ENCODE data around the gene S100Z. TPM values are rescaled to one million over a fixed set of nuclear protein-coding genes. Genes with fewer than 3 reads are reported as not detected.
"Not testable (repeated sequence)": the region's sequence is repeated elsewhere in the genome, so short reads cannot be mapped to it uniquely, and the experiment has no call there.

Gene S100Z
- total RNA-seq, 1 donor from 2014 or later = 0.80 TPM

DNA sequence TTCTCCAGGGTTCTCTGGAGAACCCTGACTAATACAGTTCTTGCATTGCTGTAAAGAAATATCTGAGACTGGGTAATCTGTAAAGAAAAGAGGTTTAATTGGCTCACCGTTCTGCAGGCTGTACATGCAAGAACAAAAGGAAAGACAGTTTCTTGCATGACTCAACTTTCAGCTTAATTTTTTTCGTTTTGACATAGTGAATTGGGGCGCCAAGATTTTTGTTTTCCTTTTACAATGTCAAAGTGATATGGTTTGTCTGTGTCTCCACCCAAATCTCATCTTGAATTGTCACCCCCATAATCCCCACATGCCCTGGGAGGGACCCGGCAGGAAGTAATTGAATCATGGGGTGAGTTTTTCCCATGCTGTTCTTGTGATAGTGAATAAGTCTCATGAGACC, 91.2 kb downstream of the S100Z start:
- H3K36me3 Mint-ChIP-seq = no peaks in the 10 kb centered on the region
- H3K9me3 Mint-ChIP-seq = peaks cover 9% of the 10 kb centered on the region
- H3K4me1 Mint-ChIP-seq = peaks cover 15% of the 10 kb centered on the region
- H3K4me3 Mint-ChIP-seq = no peak overlapping the region
- TF ChIP-seq, protein P1, sequence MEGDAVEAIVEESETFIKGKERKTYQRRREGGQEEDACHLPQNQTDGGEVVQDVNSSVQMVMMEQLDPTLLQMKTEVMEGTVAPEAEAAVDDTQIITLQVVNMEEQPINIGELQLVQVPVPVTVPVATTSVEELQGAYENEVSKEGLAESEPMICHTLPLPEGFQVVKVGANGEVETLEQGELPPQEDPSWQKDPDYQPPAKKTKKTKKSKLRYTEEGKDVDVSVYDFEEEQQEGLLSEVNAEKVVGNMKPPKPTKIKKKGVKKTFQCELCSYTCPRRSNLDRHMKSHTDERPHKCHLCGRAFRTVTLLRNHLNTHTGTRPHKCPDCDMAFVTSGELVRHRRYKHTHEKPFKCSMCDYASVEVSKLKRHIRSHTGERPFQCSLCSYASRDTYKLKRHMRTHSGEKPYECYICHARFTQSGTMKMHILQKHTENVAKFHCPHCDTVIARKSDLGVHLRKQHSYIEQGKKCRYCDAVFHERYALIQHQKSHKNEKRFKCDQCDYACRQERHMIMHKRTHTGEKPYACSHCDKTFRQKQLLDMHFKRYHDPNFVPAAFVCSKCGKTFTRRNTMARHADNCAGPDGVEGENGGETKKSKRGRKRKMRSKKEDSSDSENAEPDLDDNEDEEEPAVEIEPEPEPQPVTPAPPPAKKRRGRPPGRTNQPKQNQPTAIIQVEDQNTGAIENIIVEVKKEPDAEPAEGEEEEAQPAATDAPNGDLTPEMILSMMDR (IDR thresholded peaks at IDR 0.05; ENCODE audit: unreplicated experiment) = no peak
- no peaks in the 10 kb centered on the region for H3K27me3 Mint-ChIP-seq (ENCODE audit: low read depth)
- no peak overlapping the region for H3K27ac Mint-ChIP-seq
- DNase-seq (ENCODE audit: low spot score in 2 of 2, unreplicated experiment in 2 of 2) = no peak

DNA sequence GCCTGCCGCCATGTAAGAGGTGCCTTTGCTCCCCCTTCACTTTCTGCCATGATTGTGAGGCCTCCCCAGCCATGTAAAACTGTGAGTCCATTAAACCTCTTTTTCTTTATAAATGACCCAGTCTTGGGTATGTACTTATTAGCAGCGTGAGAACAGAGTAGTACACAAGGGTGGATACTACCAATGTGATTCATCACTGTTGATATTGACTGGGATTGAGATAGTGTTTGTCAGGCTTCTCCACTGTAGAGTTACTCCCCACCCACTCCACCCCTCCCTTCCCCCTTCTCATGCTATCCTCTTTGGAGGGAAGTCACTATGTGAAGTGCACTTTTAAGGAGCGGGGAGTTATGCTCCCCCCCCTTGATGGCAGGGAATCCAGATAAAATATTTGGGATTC, 91.6 kb downstream of the S100Z start:
- Mint-ChIP-seq H3K4me3 (no peak overlapping the region), H3K36me3 (no peaks in the 10 kb centered on the region), H3K27me3 (ENCODE audit: low read depth) (no peaks in the 10 kb centered on the region), H3K9me3 (peaks cover 9% of the 10 kb centered on the region), H3K4me1 (peaks cover 18% of the 10 kb centered on the region), H3K27ac (no peak overlapping the region)
- TF ChIP-seq, protein P1 (IDR thresholded peaks at IDR 0.05; ENCODE audit: unreplicated experiment) = no peak
- DNase-seq (ENCODE audit: low spot score in 2 of 2, unreplicated experiment in 2 of 2) = no peak

DNA sequence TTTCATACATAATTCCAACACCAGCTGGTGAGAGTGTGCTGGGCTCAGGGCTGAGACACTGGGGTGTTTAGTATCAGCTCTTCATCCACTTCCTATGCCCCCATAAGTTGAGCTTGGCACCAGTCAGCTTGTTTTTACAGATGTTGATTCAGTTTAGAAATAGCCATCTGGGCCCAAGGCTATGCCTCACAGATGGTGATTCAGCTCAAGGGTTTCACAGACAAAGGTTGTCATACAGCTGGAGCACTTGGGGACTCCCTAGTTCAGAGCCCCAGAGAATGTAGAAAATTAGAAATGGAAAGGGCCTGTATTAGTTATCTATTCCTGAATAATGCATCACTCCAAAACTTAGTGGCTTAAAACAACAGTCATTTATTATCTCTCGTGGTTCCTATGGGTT, 92.8 kb downstream of the S100Z start:
- peaks cover 24% of the 10 kb centered on the region for H3K4me1 Mint-ChIP-seq
- DNase-seq (ENCODE audit: low spot score in 2 of 2, unreplicated experiment in 2 of 2) = no peak
- TF ChIP-seq, protein P1 (IDR thresholded peaks at IDR 0.05; ENCODE audit: unreplicated experiment) = no peak
- no peak overlapping the region for H3K27ac Mint-ChIP-seq
- no peak overlapping the region for H3K4me3 Mint-ChIP-seq
- no peaks in the 10 kb centered on the region for H3K27me3 Mint-ChIP-seq (ENCODE audit: low read depth)
- H3K9me3 Mint-ChIP-seq = peaks cover 12% of the 10 kb centered on the region
- no peaks in the 10 kb centered on the region for H3K36me3 Mint-ChIP-seq

DNA sequence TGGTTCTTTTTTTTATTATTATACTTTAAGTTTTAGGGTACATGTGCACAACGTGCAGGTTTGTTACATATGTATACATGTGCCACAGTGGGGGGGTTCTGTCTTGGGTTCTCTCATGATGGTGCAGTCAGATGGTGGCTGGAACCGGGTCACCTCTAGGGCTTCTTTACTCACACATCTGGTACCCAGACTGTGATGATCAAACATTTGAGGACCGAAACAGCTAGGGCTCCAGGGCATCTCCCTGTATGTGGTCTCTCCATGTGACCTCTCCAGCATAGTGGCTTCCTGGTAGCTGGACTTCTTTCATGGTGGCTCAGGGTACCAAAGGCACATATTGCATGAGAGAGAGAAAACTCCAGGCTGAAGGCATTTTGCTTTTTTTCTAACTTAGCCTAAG, 93.2 kb downstream of the S100Z start:
- TF ChIP-seq, protein P1 (IDR thresholded peaks at IDR 0.05; ENCODE audit: unreplicated experiment) = no peak
- Mint-ChIP-seq H3K4me1 (peaks cover 24% of the 10 kb centered on the region), H3K9me3 (peaks cover 14% of the 10 kb centered on the region), H3K36me3 (no peaks in the 10 kb centered on the region), H3K27me3 (ENCODE audit: low read depth) (no peaks in the 10 kb centered on the region), H3K27ac (no peak overlapping the region), H3K4me3 (no peak overlapping the region)
- no peak for DNase-seq (ENCODE audit: low spot score in 2 of 2, unreplicated experiment in 2 of 2)

DNA sequence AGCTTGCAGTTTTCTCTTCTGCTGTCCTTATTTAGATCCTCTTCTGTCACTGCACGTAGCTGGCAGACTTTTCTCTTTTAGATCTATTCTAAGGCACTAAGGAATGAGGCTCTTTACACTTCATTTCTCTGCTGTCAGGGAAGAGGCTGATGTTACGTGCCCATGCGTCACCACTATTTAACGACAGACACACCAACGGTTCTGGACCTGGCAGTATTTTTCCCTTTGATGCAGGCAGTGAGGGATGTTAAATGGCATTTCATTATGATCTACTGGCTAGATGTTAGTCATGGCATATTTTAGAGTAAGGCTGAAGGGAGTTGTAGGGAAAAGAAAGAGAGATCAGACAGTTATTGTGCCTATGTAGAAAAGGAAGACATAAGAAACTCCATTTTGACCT, 94.8 kb downstream of the S100Z start:
- Mint-ChIP-seq H3K4me3 (no peak overlapping the region), H3K27me3 (ENCODE audit: low read depth) (no peaks in the 10 kb centered on the region), H3K9me3 (peaks cover 14% of the 10 kb centered on the region), H3K36me3 (no peaks in the 10 kb centered on the region), H3K27ac (no peak overlapping the region), H3K4me1 (peaks cover 24% of the 10 kb centered on the region)
- TF ChIP-seq, protein P1 (IDR thresholded peaks at IDR 0.05; ENCODE audit: unreplicated experiment) = no peak
- no peak for DNase-seq (ENCODE audit: low spot score in 2 of 2, unreplicated experiment in 2 of 2)

DNA sequence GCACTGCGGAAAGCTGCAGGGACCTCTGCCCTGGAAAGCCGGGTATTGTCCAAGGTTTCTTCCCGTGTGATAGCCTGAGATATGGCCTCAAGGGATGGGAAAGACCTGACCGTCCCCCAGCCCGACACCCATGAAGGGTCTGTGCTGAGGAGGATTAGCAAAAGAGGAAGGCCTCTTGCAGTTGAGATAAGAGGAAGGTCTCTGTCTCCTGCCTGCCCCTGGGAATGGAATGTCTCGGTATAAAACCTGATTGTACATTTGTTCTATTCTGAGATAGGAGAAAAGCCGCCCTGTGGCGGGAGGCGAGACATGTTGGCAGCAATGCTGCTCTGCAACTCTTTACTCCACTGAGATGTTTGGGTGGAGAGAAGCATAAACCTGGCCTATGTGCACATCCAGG, 95.4 kb downstream of the S100Z start:
- peaks cover 24% of the 10 kb centered on the region for H3K4me1 Mint-ChIP-seq
- H3K4me3 Mint-ChIP-seq; H3K27me3 Mint-ChIP-seq (ENCODE audit: low read depth); DNase-seq (ENCODE audit: low spot score in 2 of 2, unreplicated experiment in 2 of 2); H3K36me3 Mint-ChIP-seq; H3K27ac Mint-ChIP-seq: not testable (repeated sequence)
- H3K9me3 Mint-ChIP-seq = peaks cover 14% of the 10 kb centered on the region
